Breast epithelium (tissue), 3 donors: ENCODE data around the gene PPP1R36.

Experiments used
- CTCF ChIP-seq, 3 donors: fragments of 450-650 bp; IDR thresholded peaks; one replicate each; pipeline ENCODE4 v1.5.1; 2016 to 2017; ENCODE audit warnings: antibody characterized with exemption in 3 of 3, mild to moderate bottlenecking in 3 of 3, moderate library complexity in 3 of 3
- POLR2A ChIP-seq: fragments of 450-650 bp; IDR thresholded peaks from one replicate; pipeline ENCODE4 v1.6.1; 2016; ENCODE audit warnings: antibody characterized with exemption, mild to moderate bottlenecking, moderate library complexity
- POLR2AphosphoS5 ChIP-seq, 3 donors: sonication (generic); formaldehyde crosslinking; IDR thresholded peaks; one replicate each; pipeline ENCODE4 v1.6.1; 2017; ENCODE audit warnings: antibody characterized with exemption in 3 of 3

DNA sequence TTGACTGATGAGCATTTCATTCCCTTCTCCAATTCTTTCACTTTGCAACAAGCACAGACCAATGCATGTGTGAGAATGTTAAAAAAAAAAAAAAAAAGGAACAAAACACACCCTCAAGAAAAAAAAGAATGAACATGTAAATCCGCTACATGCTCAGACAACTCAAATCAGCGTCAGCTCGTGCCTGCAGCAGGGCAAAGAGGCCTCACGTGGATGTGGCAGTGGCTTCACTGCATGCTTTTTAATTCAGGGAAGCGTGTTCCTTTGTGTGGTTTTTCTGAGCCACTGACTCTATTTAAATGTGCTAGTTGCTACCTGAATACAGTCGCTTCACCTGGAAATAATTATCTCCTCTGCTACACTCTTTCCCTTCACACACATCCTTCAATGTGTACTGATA, 55.1 kb downstream of the PPP1R36 start:
- TF ChIP-seq CTCF (IDR thresholded peaks at IDR 0.05) (no peak), POLR2A (no peak), POLR2AphosphoS5 (IDR thresholded peaks at IDR 0.05) (no peak)
